RPMI7951 (cell line): ENCODE results near the gene ATP1A4. TPM values are rescaled to one million over a fixed set of nuclear protein-coding genes. Genes with fewer than 3 reads are reported as not detected.
A peak's percentile ranks its signal among the peaks of the same experiment; 100 is the strongest.

ENCODE experiments used
- DNase-seq: peaks from one replicate; pipeline ENCODE4 v3.0.0-alpha.2; 2012; ENCODE audit warnings: low read depth
- total RNA-seq: library from RNA; depleted of rRNA; stranded (reverse); fragments of >200 nt; shearing (Covaris generic); gene quantifications from 2 replicates; pipeline ENCODE4 v1.2.3, GENCODE V29; 2014

ATP1A4 gene
- total RNA-seq, 1 experiment from 2014 or later: not detected

DNA sequence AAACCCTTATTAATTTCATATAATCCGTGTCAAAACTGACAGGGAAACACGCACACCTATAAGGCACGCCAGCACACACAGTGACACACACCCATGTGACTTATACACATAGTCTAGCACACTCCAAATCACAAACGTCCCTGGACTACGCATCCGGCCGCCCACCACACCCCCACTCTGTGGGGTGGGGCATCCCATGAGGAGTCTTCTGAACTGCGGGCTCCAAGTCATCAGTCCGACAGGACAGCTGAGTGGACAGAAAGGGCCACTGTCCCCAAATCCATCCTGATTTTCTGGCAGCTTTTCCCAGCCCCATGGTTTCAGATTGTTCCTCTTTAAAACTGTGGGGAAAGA, 54.6 kb downstream of the ATP1A4 start:
- peak; percentile 66 for DNase-seq

DNA sequence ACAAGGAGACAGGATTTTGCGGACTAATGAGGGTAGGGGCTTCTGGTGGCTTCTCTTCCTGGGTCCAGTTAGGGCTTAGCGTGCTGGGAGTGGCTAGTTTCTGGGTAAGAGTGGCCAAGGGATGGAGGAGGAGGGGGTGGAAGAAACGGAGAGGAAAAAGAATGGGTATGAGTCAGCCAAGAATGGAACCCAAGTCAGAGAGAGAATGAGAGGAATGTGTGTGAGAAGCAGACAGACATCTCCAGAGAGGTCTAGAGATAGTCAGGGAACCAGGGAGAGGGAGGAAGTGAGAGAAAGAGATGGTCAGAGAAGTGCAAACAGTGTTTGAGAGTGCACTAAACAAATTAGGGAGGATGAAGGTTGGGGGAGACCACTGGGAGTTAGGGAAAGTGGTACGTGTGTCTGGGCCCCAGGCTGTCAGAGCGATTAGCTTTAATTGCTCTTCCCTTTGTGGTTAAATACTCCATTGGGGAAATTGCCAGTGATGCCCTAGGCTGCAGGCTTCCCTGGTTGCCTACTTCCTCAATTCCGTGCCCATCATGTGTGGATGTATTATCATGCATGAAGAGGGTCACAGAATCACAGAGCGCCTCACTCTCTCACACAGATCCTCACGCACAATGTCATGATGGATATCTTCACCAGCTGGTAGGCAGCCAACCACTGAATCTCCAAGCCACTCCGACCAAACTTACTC, 55.2 kb downstream of the ATP1A4 start:
- DNase-seq: peak; percentile 84

DNA sequence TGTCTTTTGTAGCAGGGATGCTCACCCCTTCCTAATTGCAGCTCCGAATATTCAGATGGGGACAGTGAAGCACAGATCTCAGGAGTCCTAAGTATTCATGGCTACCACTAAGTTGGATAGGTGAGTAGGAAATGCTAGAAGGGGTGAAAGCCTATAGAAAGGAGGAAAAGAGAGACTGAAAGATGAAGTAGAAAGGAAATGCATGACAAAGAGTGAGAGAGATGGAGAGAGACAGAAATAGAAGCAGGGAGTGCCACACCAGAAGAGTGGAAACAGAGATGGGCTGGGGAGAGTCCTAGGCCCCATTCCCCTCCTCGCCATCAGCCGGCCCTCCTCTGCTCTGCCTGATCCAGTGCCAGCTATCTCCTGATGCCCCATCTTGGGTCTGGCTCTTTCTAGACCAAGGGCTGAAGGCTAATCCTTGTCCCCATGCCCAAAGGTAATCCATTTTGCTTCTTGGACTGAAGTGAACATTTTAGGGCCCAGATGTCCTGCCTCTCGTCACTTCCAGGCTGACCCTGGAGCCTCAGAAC, 55.8 kb downstream of the ATP1A4 start:
- DNase-seq: no peak

DNA sequence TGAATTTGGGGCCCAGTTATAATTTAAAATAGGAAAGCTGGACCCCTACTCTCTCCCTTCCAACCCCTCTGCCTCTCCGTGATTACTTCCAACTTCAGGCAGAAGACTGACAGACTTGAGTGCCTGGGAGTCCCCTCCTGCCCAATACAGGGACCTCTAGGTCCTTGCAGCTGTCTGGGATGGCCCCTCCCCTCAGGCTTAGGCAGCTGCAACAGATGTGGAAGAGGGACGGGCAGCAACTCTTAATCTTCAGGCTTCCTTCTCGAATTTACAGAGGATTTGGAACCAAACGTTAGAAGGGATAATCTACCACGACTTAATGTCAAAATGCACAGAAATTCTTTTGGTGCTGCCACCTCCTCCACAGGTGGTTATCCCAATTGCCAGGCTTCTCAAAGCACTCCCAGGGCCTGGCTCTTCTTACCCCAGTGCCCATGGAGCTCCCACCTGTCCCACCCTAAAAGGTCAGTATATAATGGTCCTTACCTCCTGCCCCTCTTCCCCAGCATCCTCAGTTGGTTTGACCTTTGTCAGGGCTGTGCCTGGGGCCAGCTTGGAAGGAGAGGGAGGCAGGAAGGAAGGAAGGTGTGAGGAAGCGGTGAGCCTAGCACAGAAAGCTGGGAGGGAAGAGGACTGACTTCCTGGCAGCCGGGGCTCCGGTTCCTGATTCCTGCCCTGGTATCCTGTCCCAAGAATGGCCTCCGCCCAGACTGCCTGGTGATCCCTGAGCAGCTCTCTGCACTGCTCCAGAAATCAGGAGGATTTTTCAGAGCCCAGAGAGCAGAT, 56.6 kb downstream of the ATP1A4 start:
- no peak for DNase-seq

DNA sequence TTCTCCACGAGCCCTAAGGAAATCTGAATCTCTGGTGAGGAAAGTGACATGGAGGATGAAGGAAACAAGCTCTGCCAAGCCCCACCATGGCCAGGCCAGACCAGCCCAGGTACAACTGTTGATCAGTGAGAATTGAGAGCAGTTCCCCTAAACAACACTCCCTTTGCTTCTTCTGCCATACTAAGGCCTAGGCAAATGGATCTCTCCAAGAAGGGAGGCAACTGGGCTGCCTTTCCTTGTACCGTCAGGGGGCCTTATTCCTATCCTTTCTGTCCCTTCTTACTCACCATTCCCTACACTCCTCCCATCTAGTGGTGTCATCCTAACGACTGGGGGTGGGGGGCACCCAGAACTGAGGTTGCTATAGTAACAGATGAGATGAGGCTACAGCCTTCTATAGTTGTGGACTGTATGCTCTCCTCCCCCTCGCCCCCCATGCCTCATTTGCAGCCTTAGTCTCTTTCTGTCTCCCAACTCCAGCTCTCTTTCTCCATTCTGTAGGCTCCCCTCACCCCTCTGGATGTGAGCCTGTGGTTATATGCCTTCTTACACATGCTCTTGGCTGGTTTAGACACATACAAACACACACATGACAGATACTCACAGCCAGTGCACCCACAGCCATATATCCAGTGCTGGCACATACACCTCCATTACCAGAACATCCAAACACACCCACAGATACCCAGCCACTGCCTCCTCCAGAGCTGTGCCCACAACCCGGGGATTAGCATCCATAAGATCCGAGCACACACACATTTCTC, 57.3 kb downstream of the ATP1A4 start:
- DNase-seq: no peak

DNA sequence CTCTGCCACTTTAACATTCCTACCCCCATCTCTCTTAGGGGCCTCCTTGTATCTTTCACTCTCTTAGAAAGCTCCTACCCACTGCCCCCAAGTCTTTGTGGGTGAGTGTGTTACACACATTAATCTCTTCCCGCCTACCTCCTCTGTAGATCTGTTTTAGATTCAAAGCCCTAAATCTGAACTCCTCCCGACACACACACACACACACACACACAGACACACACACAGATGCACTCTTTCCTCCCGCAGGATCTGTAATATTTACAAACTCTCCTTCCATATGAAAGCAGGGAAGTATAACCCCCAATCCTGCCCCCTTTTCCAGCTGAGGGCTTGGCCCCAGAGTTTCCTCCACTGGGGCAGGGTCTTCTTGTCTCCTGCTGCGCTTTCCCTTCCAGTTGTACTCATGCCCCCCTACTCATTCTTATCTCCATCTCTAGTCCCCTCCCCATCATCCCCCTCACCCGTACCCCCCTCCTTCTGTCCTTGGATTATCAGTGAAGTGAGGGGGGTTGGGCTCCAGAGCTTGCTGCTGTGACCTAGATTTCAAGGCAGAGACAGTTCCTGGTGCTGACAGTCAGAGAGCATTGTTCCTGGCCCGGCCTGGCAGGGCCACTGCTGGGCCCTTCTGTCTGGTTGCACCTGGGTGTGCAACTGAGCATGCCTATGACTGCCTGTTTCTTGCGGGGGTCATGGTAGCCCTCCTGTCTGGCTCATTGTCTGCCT, 58.1 kb downstream of the ATP1A4 start:
- no peak for DNase-seq

DNA sequence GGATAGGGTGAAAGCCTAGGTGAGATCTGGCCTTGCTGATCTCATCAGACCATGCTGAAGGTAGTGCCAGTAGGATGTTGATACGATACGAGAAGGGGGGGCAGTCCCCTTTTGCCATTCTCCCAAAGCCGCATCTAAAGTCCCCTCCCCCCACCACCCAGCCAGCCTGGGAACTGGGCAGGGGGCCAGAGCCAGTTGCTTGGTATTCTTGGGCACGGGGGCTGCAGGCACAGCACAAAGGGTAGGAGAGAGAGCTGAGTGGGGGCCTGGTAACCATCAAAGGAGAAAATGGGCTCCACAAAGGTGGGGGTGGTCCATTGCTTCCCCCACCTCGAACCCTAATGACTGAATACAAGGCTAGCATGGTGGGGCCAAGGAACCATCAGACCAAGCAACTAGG, 59.2 kb downstream of the ATP1A4 start:
- no peak for DNase-seq

DNA sequence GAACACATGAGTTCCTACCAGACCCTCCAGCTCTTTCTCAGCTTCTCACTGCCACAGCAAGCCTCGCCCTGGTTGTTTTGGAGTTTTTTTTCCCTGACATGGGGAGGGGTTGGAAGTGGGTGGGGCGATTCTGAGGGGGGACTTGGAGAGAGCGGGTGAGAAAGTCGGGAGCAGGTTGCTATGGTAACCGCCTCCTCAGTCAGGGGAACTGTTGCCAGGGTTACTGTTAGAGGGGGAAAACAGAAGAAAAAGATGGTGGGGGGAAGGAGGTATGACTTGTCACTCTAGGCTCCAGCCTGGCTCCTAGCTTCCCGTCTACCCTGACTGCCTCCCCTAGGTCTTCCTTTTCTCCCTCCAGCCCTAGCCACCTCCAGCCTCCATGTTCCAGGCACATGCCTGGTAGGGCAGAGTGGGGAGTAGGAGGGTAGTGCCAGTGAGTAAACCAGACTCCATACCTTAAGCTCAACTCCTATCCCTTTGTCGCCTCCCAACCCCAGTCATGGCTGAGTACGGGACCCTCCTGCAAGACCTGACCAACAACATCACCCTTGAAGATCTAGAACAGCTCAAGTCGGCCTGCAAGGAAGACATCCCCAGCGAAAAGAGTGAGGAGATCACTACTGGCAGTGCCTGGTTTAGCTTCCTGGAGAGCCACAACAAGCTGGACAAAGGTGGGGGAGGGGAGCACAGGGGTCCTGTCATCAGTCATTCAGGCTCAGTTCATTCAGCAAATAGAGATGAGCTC, 59.8 kb downstream of the ATP1A4 start:
- no peak for DNase-seq

DNA sequence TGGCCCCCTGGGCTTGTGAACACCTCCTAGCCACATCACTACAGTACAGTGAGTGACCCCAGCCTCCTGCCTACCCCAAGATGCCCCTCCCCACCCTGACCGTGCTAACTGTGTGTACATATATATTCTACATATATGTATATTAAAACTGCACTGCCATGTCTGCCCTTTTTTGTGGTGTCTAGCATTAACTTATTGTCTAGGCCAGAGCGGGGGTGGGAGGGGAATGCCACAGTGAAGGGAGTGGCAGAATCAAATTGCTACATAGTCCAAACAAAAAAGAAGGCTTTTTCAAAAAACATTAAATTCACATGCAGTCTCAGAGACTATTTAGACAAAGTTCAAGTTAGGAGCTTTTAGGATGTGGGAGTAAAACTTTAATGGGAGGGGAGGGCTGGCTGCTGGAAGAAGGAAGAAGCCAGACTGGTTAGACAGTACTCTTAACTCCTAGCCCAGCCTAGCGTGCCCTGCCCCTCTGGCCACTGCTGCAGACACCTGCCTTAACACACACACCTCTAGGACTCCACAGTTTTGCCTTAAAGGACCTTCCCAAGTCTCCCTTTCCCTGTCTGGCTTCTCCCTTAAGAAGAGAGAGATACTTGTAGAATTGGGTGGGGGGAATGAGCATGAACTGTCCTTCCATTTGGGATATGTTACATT, 63.2 kb downstream of the ATP1A4 start:
- DNase-seq: no peak

DNA sequence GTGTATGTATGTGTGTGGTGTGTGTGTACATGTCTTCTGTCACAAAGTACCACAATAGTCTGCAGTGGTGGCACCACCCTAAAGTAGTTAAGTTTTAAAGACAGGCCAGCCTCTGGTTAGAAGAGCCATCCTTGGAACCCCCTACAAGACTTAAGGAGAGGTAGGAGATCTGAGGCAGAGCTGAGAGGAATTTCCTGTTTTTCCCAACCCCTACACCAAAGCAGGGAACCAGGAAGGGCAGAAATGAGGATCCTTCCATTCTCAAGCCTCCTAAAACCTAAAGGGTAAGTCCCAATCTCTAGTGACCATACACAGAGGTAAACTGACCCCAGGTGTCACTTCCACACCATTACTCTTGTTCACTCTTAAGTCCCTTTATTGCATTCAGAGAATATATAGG, 64.9 kb downstream of the ATP1A4 start:
- DNase-seq: no peak

DNA sequence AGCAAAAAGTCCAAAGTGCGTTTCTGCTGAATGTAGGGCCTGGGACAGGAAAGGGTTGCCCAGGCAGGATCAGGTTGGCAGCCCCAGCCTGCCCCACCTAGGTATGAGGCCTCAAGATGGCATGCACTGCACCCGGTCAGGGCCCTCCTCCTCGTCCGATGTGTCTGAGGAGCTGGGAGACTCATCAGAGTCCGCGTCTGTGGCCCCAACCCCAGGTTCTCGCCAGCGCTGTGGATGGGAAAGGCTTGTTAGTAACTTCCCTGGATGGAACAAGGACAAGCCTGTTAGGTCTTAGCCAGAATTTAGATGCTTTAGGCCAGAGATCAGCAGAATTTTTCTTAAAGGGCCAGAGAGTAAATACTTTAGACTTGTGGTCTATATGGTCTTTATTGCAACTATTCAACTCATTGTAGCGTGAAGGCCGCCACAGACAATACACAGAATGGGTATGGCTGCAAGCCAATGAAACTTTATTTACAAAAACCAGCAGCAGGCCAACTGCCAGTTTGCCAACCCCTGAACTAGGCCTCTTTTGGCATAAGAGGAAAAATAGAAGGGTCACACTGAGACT, 66.2 kb downstream of the ATP1A4 start:
- DNase-seq: no peak

DNA sequence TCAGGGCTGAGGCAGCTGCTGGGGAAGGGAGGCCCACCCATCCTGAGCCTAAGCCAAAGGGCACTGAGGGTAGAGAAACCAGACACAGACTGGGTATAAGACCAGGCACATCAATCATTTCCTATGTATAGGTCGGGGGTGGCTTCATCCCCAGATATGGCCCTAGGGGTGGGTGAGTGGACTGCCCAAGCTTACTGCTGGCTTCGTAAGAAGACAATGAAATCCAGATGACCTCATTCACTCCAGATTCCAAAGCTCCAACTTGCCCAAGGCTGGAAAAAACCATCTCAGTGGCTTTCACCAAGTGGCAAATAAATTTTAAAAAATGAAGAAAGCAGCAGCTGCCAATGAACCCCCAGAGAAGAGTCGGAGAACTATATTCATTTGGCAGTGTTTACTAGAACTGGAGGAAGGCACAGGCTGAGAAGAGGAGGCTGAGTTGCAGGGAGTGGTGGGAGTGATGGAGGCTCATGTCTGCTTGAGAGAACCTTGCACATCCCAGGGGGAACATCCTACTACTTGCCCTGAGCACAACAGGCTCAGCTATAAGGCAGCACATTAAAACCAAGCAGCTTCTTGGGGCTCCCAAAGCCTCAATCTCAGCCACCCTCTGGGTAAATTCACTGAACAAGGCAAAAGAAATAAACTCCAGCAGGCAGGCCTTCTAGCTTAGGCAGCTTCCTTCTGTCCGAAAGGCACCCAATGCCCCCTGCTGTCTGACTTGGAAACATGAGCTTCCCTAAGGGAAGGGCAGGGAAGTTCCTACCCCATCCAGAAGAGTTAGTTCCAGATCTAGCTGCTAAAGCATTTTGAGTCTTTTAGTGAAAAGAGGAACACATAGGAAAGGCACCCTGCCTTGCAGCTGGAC, 67.9 kb downstream of the ATP1A4 start:
- peak; percentile 76 for DNase-seq

DNA sequence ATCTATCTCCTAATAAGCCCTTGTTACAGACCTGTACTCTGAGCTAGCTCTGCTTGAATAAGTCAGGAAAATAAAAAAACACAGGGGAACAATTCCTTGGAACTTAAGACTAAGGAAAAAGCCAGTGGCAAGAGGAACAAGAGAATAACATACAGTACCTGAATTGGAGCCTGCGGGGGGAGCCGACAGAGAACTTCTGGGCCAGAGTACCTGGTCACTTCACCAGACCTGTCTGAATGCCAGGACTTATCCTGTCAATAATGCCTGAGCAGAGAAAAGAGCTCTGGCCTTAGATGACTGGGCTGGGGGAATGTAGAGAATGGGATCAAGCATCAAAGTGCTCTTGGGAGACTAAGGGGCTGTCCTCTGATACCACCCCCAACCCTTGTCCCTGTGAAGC, 68.9 kb downstream of the ATP1A4 start:
- no peak for DNase-seq

DNA sequence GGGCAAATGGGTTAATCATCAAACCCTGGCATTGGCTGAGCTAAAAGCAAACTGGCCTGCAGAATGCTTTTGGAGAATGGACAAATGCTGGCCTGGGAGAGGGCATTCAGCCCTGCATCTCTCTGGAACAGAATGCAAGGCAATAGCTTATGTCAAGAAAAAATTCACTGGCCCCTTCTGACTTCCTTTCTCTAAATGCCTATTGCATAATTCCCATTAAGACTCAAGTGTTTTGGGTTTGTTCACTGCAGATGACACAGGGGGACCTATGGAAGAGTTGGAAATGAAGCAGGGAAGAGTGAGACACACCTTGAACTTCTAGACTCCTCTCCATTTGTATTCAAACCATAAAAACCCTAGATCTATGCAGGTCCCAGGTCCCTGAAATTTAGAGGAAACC, 69.7 kb downstream of the ATP1A4 start:
- DNase-seq: no peak

DNA sequence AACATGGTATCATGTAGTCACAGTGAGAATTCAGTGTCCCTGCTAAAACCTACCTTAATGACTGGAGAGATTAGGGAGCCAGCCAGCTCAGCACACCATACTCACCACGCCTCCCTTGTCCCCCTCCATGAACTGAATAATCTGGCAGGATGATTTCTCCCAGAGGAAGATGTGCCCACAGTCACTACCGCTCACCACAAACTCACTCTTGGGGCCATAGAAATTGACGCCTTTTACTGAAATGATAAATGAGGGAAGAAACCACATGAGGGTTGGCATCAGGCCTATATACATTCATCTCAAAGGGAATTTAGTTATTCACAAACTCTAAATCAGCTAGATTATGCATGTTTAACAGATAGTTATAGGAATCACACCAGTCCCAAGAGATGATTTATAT, 71.1 kb downstream of the ATP1A4 start:
- no peak for DNase-seq

DNA sequence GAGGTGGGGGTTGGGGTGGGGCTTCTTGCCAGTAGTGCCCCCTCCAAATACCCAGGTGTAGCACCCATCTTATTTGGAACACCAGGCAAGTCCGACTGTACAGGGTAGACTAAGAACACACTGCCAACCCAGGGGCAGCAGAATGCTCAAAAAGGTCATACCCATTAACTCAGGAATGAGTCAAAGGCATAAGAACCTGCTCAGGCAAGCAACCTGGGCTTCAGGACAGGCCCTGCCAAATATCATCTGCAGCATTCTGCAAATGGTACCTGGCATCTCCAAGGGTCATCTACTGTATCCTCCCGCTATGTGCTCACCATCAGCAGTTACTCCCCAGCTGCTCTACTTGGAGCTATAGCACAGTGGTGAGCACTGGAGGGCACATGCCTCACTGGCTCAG, 73.2 kb downstream of the ATP1A4 start:
- DNase-seq: no peak

DNA sequence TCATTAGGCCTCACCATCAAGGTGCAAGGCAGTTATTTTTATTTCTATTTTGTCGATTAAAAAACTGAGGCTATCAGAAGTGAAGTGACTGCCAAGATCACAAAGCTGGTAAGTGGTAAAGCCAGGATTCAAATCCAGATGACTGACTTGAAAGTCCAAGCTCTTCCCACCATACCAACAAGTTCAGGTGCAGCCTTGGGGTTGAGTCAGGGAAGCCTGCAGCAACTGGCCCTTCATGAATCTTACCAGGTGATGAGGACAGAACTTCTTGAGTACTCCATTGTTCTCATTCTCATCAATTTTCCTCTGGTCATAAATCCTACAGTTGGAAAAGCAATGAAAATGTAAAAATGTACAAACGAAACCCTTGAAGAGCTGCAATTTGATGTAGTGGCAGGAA, 73.9 kb downstream of the ATP1A4 start:
- no peak for DNase-seq

DNA sequence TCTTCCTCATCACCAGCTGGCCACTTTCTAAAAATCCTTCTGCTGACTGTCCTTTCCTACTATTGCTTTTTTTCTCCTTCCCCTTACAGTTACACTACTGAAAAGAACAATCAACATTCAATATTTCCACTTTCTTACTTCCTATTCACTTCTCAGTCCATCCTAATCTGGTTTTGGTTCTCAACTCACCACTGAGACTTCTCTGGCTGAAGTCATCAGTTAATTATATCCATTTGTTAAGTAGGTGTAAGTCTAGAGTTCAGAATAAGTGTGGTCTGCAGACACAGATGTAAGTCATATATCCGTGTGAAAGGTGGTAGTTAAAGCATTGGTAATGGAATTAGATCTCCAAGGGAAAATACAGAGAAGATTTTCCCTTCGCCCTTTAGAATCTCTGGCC, 75.2 kb downstream of the ATP1A4 start:
- no peak for DNase-seq

DNA sequence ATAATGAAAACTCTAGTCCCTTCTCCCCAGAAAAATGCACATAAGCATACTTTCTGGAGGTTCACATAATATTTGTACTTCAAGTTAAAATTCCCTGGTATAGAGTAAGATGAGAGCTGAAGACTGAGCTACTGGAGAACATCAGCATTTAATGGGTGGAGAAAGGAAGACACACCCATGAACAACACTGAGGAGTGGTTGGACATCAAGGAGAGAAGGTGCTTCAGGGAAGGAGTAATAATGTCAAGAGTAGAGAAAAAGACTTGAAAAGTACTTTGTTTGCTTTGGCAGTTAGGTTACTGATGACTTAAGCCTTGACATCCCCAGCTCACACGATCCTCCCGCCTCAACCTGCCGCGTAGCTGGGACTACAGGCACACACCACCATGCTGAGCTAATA, 75.6 kb downstream of the ATP1A4 start:
- DNase-seq: no peak
